IMR-90 (cell line): Measurements from ENCODE around the gene ISM2. TPM values are rescaled to one million over a fixed set of nuclear protein-coding genes. Genes with fewer than 3 reads are reported as not detected.

Source experiments
- ATAC-seq: fragments of 200-7000 bp; cut with Tn5 transposase; 2 replicates; pipeline ENCODE4 v1.9.1; 2020; ENCODE audit warnings: low read depth, mild to moderate bottlenecking, moderate library complexity
- BruUV-seq: library from RNA; stranded (reverse); fragments of 400-500 nt; replicated peaks from 2 replicates; lab custom pipeline; 2021; lab: Mats Ljungman, UMichigan
- CTCF ChIA-PET: fragments of 300-600 bp; formaldehyde crosslinking; extraction: SDS; loops from one replicate; lab custom pipeline; 2021; ENCODE audit warnings: antibody characterized with exemption; lab: Yijun Ruan, JAX
- POLR2A ChIA-PET: fragments of 300-600 bp; sonication (Branson Sonifier 250); formaldehyde crosslinking; loops from one replicate; lab custom pipeline; 2022; ENCODE audit warnings: antibody characterized with exemption; ENCODE audit not compliant: unreplicated experiment; lab: Charles Lee
- DNase-seq: peaks from one replicate; pipeline ENCODE4 v3.0.0; 2013
- H2AFZ ChIP-seq: replicated peaks from 2 replicates; pipeline ENCODE3; 2013; ENCODE audit warnings: low read length, mild to moderate bottlenecking; ENCODE audit not compliant: poor library complexity
- H2AK5ac ChIP-seq: 2 replicates; pipeline ENCODE4 v1.6.1; 2013; ENCODE audit warnings: low read depth, low read length, inconsistent platforms
- H2AK9ac ChIP-seq: replicated peaks from 2 replicates; pipeline ENCODE3; 2013; ENCODE audit warnings: mild to moderate bottlenecking, low read depth, low read length, moderate library complexity; ENCODE audit not compliant: poor library complexity
- H2BK120ac ChIP-seq: 2 replicates; pipeline ENCODE4 v1.6.1; 2013; ENCODE audit warnings: low read depth, low read length, inconsistent platforms
- H2BK15ac ChIP-seq: 3 replicates; pipeline ENCODE4 v1.6.1; 2013; ENCODE audit warnings: low read depth, low read length, inconsistent platforms
- H2BK20ac ChIP-seq: 2 replicates; pipeline ENCODE4 v1.6.1; 2013; ENCODE audit warnings: low read depth, mild to moderate bottlenecking, inconsistent platforms, low read length, moderate library complexity
- H2BK5ac ChIP-seq: 2 replicates; pipeline ENCODE4 v1.6.1; 2013; ENCODE audit warnings: mild to moderate bottlenecking, low read depth, low read length, inconsistent platforms; ENCODE audit not compliant: poor library complexity, severe bottlenecking
- H3K14ac ChIP-seq: replicated peaks from 2 replicates; pipeline ENCODE4 v1.6.1; 2013; ENCODE audit warnings: low read depth, low read length, inconsistent platforms
- H3K18ac ChIP-seq: 2 replicates; pipeline ENCODE4 v1.6.1; 2013; ENCODE audit warnings: low read depth, low read length, control low read depth
- H3K23ac ChIP-seq: 2 replicates; pipeline ENCODE4 v1.6.1; 2013; ENCODE audit warnings: low read depth, low read length, inconsistent platforms
- H3K27ac ChIP-seq: 2 replicates; pipeline ENCODE4 v1.5.1; 2013; ENCODE audit warnings: mild to moderate bottlenecking, control low read depth, low read length; ENCODE audit not compliant: insufficient read depth
- H3K27me3 ChIP-seq: 2 replicates; pipeline ENCODE4 v1.6.1; 2013; ENCODE audit warnings: low read length; ENCODE audit not compliant: control insufficient read depth, insufficient read depth
- H3K36me3 ChIP-seq: 2 replicates; pipeline ENCODE4 v1.6.1; 2013; ENCODE audit warnings: low read length, mixed read lengths; ENCODE audit not compliant: control insufficient read depth, insufficient read depth
- H3K4ac ChIP-seq: 2 replicates; pipeline ENCODE4 v1.6.1; 2013; ENCODE audit warnings: low read depth, low read length, inconsistent platforms
- H3K4me1 ChIP-seq: 2 replicates; pipeline ENCODE4 v1.6.1; 2013; ENCODE audit warnings: low read length, mixed read lengths; ENCODE audit not compliant: control insufficient read depth, insufficient read depth
- H3K4me2 ChIP-seq: 2 replicates; pipeline ENCODE4 v1.6.1; 2013; ENCODE audit warnings: low read depth, mild to moderate bottlenecking, control low read depth, low read length, moderate library complexity
- H3K4me3 ChIP-seq: 2 replicates; pipeline ENCODE4 v1.5.1; 2013; ENCODE audit warnings: low read depth, mild to moderate bottlenecking, control low read depth, low read length, moderate library complexity; ENCODE audit not compliant: insufficient read depth
- H3K56ac ChIP-seq: 2 replicates; pipeline ENCODE4 v1.6.1; 2013; ENCODE audit warnings: low read length, inconsistent platforms; ENCODE audit not compliant: insufficient read depth; ENCODE audit errors: extremely low read depth
- H3K79me1 ChIP-seq, 2 experiments: 2 replicates each; pipeline ENCODE4 v1.6.1; 2013; ENCODE audit warnings: low read length in 2 of 2, inconsistent platforms in 1 of 2, low read depth in 1 of 2
- H3K9ac ChIP-seq: 2 replicates; pipeline ENCODE4 v1.6.1; 2013; ENCODE audit warnings: low read depth, low read length, control low read depth
- H3K9me1 ChIP-seq: 2 replicates; pipeline ENCODE4 v1.6.1; 2013; ENCODE audit warnings: low read length, inconsistent platforms; ENCODE audit not compliant: insufficient read depth
- H3K9me3 ChIP-seq: 2 replicates; pipeline ENCODE4 v1.6.1; 2013; ENCODE audit warnings: low read length; ENCODE audit not compliant: control insufficient read depth, insufficient read depth
- H4K20me1 ChIP-seq: 2 replicates; pipeline ENCODE4 v1.6.1; 2013; ENCODE audit warnings: low read length, inconsistent platforms; ENCODE audit not compliant: insufficient read depth
- H4K5ac ChIP-seq: 2 replicates; pipeline ENCODE4 v1.6.1; 2013; ENCODE audit warnings: mild to moderate bottlenecking, low read depth, low read length, control low read depth
- H4K8ac ChIP-seq, 2 experiments: 2 replicates each; pipeline ENCODE4 v1.6.1; 2013; ENCODE audit warnings: low read depth in 2 of 2, low read length in 2 of 2, control low read depth in 1 of 2, inconsistent platforms in 1 of 2
- H4K91ac ChIP-seq: 2 replicates; pipeline ENCODE4 v1.6.1; 2013; ENCODE audit warnings: low read depth, low read length, inconsistent platforms; ENCODE audit not compliant: insufficient read depth
- BHLHE40 ChIP-seq: fragments of 150-350 bp; IDR thresholded peaks from 2 replicates; pipeline ENCODE4 v1.6.1; 2016; ENCODE audit warnings: mild to moderate bottlenecking, low read depth, low read length
- CEBPB ChIP-seq: IDR thresholded peaks from 2 replicates; pipeline ENCODE4 v1.6.1; 2012; ENCODE audit warnings: low read depth, low read length, improper control_type of control experiment
- CHD1 ChIP-seq: IDR thresholded peaks from 2 replicates; pipeline ENCODE4 v1.6.1; 2012; ENCODE audit warnings: low read depth, low read length, improper control_type of control experiment
- ELK1 ChIP-seq: fragments of 150-350 bp; IDR thresholded peaks from 2 replicates; pipeline ENCODE4 v1.6.1; 2016; ENCODE audit warnings: low read depth, mild to moderate bottlenecking, low read length, moderate library complexity, borderline replicate concordance
- FOS ChIP-seq: fragments of 150-350 bp; IDR thresholded peaks from 2 replicates; pipeline ENCODE4 v1.6.1; 2016; ENCODE audit warnings: low read depth, low read length
- MAFK ChIP-seq: IDR thresholded peaks from 2 replicates; pipeline ENCODE4 v1.6.1; 2012; ENCODE audit warnings: low read depth, low read length, improper control_type of control experiment
- MAZ ChIP-seq: IDR thresholded peaks from 2 replicates; pipeline ENCODE4 v1.6.1; 2012; ENCODE audit warnings: low read depth, mild to moderate bottlenecking, low read length, improper control_type of control experiment, moderate library complexity, borderline replicate concordance
- MXI1 ChIP-seq: IDR thresholded peaks from 2 replicates; pipeline ENCODE4 v1.6.1; 2012; ENCODE audit warnings: low read depth, mild to moderate bottlenecking, low read length, moderate library complexity, borderline replicate concordance
- NFE2L2 ChIP-seq: fragments of 150-350 bp; IDR thresholded peaks from 2 replicates; pipeline ENCODE4 v1.6.1; 2016; ENCODE audit warnings: low read depth, mild to moderate bottlenecking, low read length
- POLR2A ChIP-seq: IDR thresholded peaks from 2 replicates; pipeline ENCODE4 v1.6.1; 2012; ENCODE audit warnings: mild to moderate bottlenecking, low read depth, low read length
- RAD21 ChIP-seq: IDR thresholded peaks from 2 replicates; pipeline ENCODE4 v1.6.1; 2012; ENCODE audit warnings: low read length, improper control_type of control experiment
- RCOR1 ChIP-seq: IDR thresholded peaks from 2 replicates; pipeline ENCODE4 v1.6.1; 2012; ENCODE audit warnings: mild to moderate bottlenecking, low read length, improper control_type of control experiment; ENCODE audit not compliant: insufficient replicate concordance
- RFX5 ChIP-seq: IDR thresholded peaks from 2 replicates; pipeline ENCODE4 v1.8.0; 2012; ENCODE audit warnings: low read depth, mild to moderate bottlenecking, low read length, moderate library complexity
- SMC3 ChIP-seq: fragments of 150-350 bp; IDR thresholded peaks from 2 replicates; pipeline ENCODE4 v1.6.1; 2016; ENCODE audit warnings: low read depth, mild to moderate bottlenecking, antibody characterized with exemption, low read length, moderate library complexity
- WGBS, 2 experiments: methylation state at CpG; one replicate each; pipeline versions ENCODE4 v1.1.5 to v1.1.7; 2013; ENCODE audit warnings: missing lambda C conversion rate in 2 of 2; ENCODE audit not compliant: insufficient read length in 1 of 2; ENCODE audit errors: extremely low coverage in 2 of 2; 5-methylcytosine and 5-hydroxymethylcytosine counted together
- dilution Hi-C: fragments of 300-500 bp; cut with HindIII; formaldehyde crosslinking; loops from one replicate; pipeline ENCODE4 v1.14.3; 2018; ENCODE audit warnings: low sequenced_read_pairs; ENCODE audit not compliant: unreplicated experiment
- in situ Hi-C: fragments of 300-500 bp; cut with MboI; formaldehyde crosslinking; loops from 3 replicates; pipeline ENCODE4 v1.14.3; 2019; ENCODE audit warnings: low sequenced_read_pairs, inconsistent platforms, mixed read lengths
- intact Hi-C: fragments of 100-400 bp; cut with micrococcal nuclease; formaldehyde crosslinking; loops from 2 replicates; pipeline ENCODE4 v1.10.0; 2022
- polyA plus RNA-seq, 3 experiments: library from polyadenylated mRNA; depleted of rRNA; stranded (reverse); fragments of >200 nt; gene quantifications; 2 replicates each; pipeline ENCODE4 v1.2.3, GENCODE V29; 2012; ENCODE audit warnings: low replicate concordance in 1 of 3
- total RNA-seq: library from RNA; depleted of rRNA; stranded (reverse); fragments of >200 nt; gene quantifications from 2 replicates; pipeline ENCODE4 v1.2.3, GENCODE V29; 2012
- TF ChIP-seq, protein P1 (sequence below): fragments of 150-350 bp; IDR thresholded peaks from 2 replicates; pipeline ENCODE4 v1.6.1; 2017; ENCODE audit warnings: mild to moderate bottlenecking, antibody characterized with exemption, low read length, low read depth
- TF ChIP-seq, protein P2 (sequence below): conservative IDR thresholded peaks from 2 replicates; pipeline ENCODE4 v1.5.1; 2012; ENCODE audit warnings: mild to moderate bottlenecking, low read depth, low read length, improper control_type of control experiment

Gene ISM2
- total and polyA plus RNA-seq, 2 of the 4 experiments (the other 2 are of a cell fraction) = under 0.01 to 0.12 TPM

DNA sequence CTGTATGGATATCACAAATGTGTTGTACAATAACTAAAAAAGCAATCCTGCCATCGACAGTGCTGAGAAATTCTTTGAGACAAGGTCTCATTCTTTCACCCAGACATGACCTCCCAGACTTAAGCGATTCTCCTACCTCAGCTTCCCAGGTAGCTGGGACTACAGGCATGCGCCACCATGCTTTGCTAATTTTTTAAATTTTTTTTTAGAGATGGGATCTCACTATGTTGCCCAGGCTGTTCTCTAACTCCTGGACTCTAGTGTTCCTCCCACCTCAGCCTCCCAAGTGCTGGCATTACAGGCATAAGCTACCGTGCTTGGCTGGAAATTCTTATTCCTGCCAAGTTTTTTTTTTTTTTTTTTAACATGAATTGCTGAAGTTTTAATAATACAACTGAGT, 58.8 kb downstream of the ISM2 start:
- Histone ChIP-seq H2BK120ac (no peak overlapping the region), H4K8ac (no peak overlapping the region), H3K4me1 (no peaks in the 10 kb centered on the region), H2AFZ (no peak overlapping the region), H3K79me1 (no peaks in the 10 kb centered on the region; a peak in 1 of 4 replicates), H3K9ac (no peak overlapping the region), H3K18ac (no peak overlapping the region), H3K36me3 (peaks cover 53% of the 10 kb centered on the region), H4K91ac (no peak overlapping the region), H2AK9ac (no peak overlapping the region), H3K9me3 (no peaks in the 10 kb centered on the region), H3K56ac (no peak overlapping the region), H4K20me1 (no peaks in the 10 kb centered on the region), H3K27me3 (no peaks in the 10 kb centered on the region), H3K9me1 (peaks cover 5% of the 10 kb centered on the region; the same call in 1 of the 2 replicates), H2BK20ac (no peak overlapping the region), H2AK5ac (no peak overlapping the region), H4K5ac (no peak overlapping the region), H3K27ac (no peak overlapping the region), H3K23ac (no peak overlapping the region), H3K4me3 (no peak overlapping the region), H2BK15ac (no peak overlapping the region), H3K14ac (no peak overlapping the region), H3K4me2 (no peak overlapping the region), H2BK5ac (no peak overlapping the region), H3K4ac (no peak overlapping the region)
- dilution Hi-C loops (no loop called here), in situ Hi-C loops (no loop called here), intact Hi-C loops (no loop called here)
- ATAC-seq (no peak), DNase-seq (no peak)
- TF ChIP-seq CEBPB = no peak
- no peak for TF ChIP-seq MXI1
- no peak for TF ChIP-seq MAFK
- TF ChIP-seq, protein P1, sequence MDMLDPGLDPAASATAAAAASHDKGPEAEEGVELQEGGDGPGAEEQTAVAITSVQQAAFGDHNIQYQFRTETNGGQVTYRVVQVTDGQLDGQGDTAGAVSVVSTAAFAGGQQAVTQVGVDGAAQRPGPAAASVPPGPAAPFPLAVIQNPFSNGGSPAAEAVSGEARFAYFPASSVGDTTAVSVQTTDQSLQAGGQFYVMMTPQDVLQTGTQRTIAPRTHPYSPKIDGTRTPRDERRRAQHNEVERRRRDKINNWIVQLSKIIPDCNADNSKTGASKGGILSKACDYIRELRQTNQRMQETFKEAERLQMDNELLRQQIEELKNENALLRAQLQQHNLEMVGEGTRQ = no peak
- no peak for TF ChIP-seq RCOR1
- TF ChIP-seq CHD1 = no peak
- TF ChIP-seq, protein P2, sequence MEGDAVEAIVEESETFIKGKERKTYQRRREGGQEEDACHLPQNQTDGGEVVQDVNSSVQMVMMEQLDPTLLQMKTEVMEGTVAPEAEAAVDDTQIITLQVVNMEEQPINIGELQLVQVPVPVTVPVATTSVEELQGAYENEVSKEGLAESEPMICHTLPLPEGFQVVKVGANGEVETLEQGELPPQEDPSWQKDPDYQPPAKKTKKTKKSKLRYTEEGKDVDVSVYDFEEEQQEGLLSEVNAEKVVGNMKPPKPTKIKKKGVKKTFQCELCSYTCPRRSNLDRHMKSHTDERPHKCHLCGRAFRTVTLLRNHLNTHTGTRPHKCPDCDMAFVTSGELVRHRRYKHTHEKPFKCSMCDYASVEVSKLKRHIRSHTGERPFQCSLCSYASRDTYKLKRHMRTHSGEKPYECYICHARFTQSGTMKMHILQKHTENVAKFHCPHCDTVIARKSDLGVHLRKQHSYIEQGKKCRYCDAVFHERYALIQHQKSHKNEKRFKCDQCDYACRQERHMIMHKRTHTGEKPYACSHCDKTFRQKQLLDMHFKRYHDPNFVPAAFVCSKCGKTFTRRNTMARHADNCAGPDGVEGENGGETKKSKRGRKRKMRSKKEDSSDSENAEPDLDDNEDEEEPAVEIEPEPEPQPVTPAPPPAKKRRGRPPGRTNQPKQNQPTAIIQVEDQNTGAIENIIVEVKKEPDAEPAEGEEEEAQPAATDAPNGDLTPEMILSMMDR = no peak
- no peak for TF ChIP-seq ELK1
- no peak for TF ChIP-seq MAZ
- TF ChIP-seq BHLHE40 = no peak
- TF ChIP-seq POLR2A = no peak
- TF ChIP-seq RFX5 = no peak
- no peak for TF ChIP-seq RAD21
- no peak for TF ChIP-seq NFE2L2
- no peak for TF ChIP-seq SMC3
- no peak for TF ChIP-seq FOS
- no TSS peak for BruUV-seq
- ChIA-PET CTCF (no interaction called here), POLR2A (no interaction called here)
- no CpG with 5 or more reads among the region's 4 CpGs for WGBS, 2 experiments
